Cardiac muscle cell (in vitro differentiated cells and primary cell): ENCODE measurements around the gene GTF2H3. TPM values are rescaled to one million over a fixed set of nuclear protein-coding genes. Genes with fewer than 3 reads are reported as not detected.

Experiments
- DNase-seq, 2 donors: peaks; one replicate each; pipeline versions ENCODE4 v3.0.0 to v3.0.0-alpha.2; 2010 to 2017; ENCODE audit warnings: low read depth in 1 of 2, low spot score in 1 of 2
- H3K27ac ChIP-seq: fragments of 200-600 bp; sonication (generic); 2 replicates; pipeline ENCODE4 v1.5.1; 2016
- H3K27me3 ChIP-seq: fragments of 200-600 bp; sonication (generic); 2 replicates; pipeline ENCODE4 v1.6.0; 2016; ENCODE audit warnings: control low read depth
- H3K36me3 ChIP-seq: fragments of 200-600 bp; sonication (generic); 2 replicates; pipeline ENCODE4 v1.5.1; 2016; ENCODE audit warnings: control low read depth
- H3K4me1 ChIP-seq: fragments of 200-600 bp; sonication (generic); 2 replicates; pipeline ENCODE4 v1.8.1; 2017; ENCODE audit warnings: low read depth, mild to moderate bottlenecking, mixed run types
- H3K4me3 ChIP-seq: fragments of 200-600 bp; sonication (generic); 2 replicates; pipeline ENCODE4 v1.5.1; 2016; ENCODE audit warnings: mild to moderate bottlenecking
- H3K9me3 ChIP-seq: fragments of 200-600 bp; sonication (generic); 2 replicates; pipeline ENCODE4 v1.5.1; 2017; ENCODE audit warnings: low read depth, mild to moderate bottlenecking, control low read depth
- CTCF ChIP-seq: IDR thresholded peaks from 2 replicates; pipeline ENCODE4 v1.5.1; 2012; ENCODE audit warnings: low read depth, mild to moderate bottlenecking, low read length
- polyA plus RNA-seq: library from polyadenylated mRNA; unstranded; fragments of >200 nt; fragmentation: Nextera tagmentation; extraction: Ambion mirVana; gene quantifications from 2 replicates; pipeline ENCODE4 v1.2.1, GENCODE V29; 2016
- total RNA-seq: library from RNA; depleted of rRNA; stranded (reverse); fragments of >200 nt; gene quantifications from 2 replicates; pipeline ENCODE4 v1.2.3, GENCODE V29; 2016

Gene GTF2H3
- total and polyA plus RNA-seq, 2 experiments from 2014 or later: 14.7 to 16.2 TPM

- DNase-seq: no peak
- TF ChIP-seq CTCF: no peak
- Histone ChIP-seq H3K27ac (no peak overlapping the region), H3K27me3 (no peaks in the 10 kb centered on the region), H3K4me1 (no peaks in the 10 kb centered on the region), H3K4me3 (no peak overlapping the region), H3K9me3 (no peaks in the 10 kb centered on the region), H3K36me3 (peaks cover 25% of the 10 kb centered on the region)
Observed at GRCh38 chr12:123648401-123648800, 14.8 kb downstream of the GTF2H3 start.

GRCh38 chr12:123654129-123654701 is 20.6 kb downstream of the GTF2H3 start:
- Histone ChIP-seq H3K4me3 (no peak overlapping the region), H3K9me3 (no peaks in the 10 kb centered on the region), H3K36me3 (peaks cover 17% of the 10 kb centered on the region), H3K27ac (no peak overlapping the region), H3K4me1 (no peaks in the 10 kb centered on the region), H3K27me3 (no peaks in the 10 kb centered on the region)
- no peak for TF ChIP-seq CTCF
- DNase-seq: no peak

- Histone ChIP-seq H3K27ac (no peak overlapping the region), H3K9me3 (no peaks in the 10 kb centered on the region), H3K4me1 (no peaks in the 10 kb centered on the region), H3K36me3 (peaks cover 16% of the 10 kb centered on the region), H3K4me3 (no peak overlapping the region), H3K27me3 (no peaks in the 10 kb centered on the region)
- no peak for DNase-seq
- TF ChIP-seq CTCF: no peak
Observed at GRCh38 chr12:123655420-123655819, 21.8 kb downstream of the GTF2H3 start.

- Histone ChIP-seq H3K36me3 (peaks cover 14% of the 10 kb centered on the region), H3K4me3 (no peak overlapping the region), H3K4me1 (no peaks in the 10 kb centered on the region), H3K27me3 (no peaks in the 10 kb centered on the region), H3K9me3 (no peaks in the 10 kb centered on the region), H3K27ac (no peak overlapping the region)
- no peak for TF ChIP-seq CTCF
- DNase-seq: no peak
Observed at GRCh38 chr12:123656392-123656791, 22.8 kb downstream of the GTF2H3 start.

- no peaks in the 10 kb centered on the region for H3K4me1 ChIP-seq
- no peaks in the 10 kb centered on the region for H3K27me3 ChIP-seq
- H3K27ac ChIP-seq: no peak overlapping the region
- TF ChIP-seq CTCF: no peak
- no peak overlapping the region for H3K4me3 ChIP-seq
- H3K9me3 ChIP-seq: no peaks in the 10 kb centered on the region
- H3K36me3 ChIP-seq: peaks cover 15% of the 10 kb centered on the region
- DNase-seq: no peak
Observed at GRCh38 chr12:123657211-123657610, 23.6 kb downstream of the GTF2H3 start.
